ENCODE measurements around the gene AP3S1. TPM values are rescaled to one million over a fixed set of nuclear protein-coding genes. Genes with fewer than 3 reads are reported as not detected.

Gene AP3S1
- total RNA-seq, 4 donors from 2014 or later = 34.9 to 115 (median 70.3) TPM

DNA sequence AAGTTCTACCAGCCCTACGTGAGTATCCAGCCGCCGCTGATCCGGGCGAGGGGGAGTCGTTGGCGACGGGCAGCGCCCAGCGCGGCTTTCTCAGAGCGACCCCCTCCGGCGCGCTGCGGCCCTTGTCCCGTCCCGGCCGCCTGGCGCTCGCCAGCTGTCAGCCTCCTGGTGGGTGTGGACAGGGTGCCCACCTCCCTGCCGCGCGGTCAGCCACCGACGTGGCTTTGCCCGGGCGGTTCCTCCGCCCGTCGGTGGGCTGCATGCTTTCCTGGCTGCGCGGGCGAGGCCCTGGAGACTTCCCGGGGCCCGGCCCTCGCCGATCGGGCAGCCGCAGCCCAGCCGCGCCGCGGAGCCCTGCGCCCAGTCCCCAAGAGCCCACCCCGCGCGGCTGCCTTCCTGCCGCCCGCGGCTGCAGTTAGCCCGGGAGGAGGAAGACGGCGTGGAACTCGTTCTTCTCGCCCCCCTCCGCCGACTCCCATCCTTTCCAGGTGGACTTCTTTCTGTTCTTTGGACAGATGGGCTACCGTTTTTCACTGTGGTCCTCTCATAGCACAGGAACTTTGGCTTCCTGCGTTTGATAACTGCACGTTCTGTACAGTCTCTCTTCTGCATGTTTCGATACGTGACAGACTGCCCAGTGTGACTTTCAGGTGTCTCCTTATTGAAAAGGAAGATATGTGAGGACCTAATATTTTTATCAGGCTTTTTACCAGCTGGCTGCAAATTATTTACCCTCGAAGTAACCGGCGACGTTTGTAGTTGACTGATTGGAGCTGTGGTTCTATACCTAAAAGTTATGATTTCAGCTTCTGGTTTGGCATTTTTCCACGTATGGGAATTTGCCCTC, 577 bp downstream of the AP3S1 start:
- H3K4me3 ChIP-seq = peak overlapping the region; percentile 94
- WGBS = under 1% methylated on average over 34 of the region's 68 CpGs
- H3K27ac ChIP-seq = peak overlapping the region; percentile 96
- TF ChIP-seq, protein P1, sequence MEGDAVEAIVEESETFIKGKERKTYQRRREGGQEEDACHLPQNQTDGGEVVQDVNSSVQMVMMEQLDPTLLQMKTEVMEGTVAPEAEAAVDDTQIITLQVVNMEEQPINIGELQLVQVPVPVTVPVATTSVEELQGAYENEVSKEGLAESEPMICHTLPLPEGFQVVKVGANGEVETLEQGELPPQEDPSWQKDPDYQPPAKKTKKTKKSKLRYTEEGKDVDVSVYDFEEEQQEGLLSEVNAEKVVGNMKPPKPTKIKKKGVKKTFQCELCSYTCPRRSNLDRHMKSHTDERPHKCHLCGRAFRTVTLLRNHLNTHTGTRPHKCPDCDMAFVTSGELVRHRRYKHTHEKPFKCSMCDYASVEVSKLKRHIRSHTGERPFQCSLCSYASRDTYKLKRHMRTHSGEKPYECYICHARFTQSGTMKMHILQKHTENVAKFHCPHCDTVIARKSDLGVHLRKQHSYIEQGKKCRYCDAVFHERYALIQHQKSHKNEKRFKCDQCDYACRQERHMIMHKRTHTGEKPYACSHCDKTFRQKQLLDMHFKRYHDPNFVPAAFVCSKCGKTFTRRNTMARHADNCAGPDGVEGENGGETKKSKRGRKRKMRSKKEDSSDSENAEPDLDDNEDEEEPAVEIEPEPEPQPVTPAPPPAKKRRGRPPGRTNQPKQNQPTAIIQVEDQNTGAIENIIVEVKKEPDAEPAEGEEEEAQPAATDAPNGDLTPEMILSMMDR (IDR thresholded peaks at IDR 0.05) = peak in 1 of 2 donors; percentile 20
- no peak for TF ChIP-seq EP300 (IDR thresholded peaks at IDR 0.05)
- TF ChIP-seq POLR2A (IDR thresholded peaks at IDR 0.05) = no peak
- H3K4me1 ChIP-seq = peaks cover 61% of the 10 kb centered on the region
- no peaks in the 10 kb centered on the region for H3K9me3 ChIP-seq
- no peaks in the 10 kb centered on the region for H3K27me3 ChIP-seq
- DNase-seq (ENCODE audit: low spot score in 2 of 2) = no peak
- H3K36me3 ChIP-seq = peaks cover 2% of the 10 kb centered on the region

DNA sequence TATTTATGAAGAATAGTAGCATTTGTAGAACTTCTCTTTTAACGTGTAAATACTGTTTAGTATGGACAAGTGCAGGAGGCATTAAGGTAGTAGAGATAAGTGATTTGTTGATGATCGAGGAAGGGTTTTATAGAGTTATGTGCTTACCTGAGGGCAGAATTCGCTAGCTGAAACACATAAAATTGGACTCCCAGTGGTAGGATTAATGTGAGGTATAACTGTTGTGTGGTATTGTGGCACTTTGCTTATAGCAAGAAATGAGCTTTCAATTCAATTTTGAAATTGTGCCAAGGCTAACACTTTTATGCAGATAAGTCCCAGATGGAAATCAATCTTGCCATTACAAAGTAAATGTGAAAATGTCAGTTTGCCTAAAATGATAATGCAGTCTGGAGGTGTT, 1.2 kb downstream of the AP3S1 start:
- no peaks in the 10 kb centered on the region for H3K9me3 ChIP-seq
- WGBS = 9% methylated on average over 3 of the region's 3 CpGs
- H3K36me3 ChIP-seq = no peaks in the 10 kb centered on the region
- TF ChIP-seq, protein P1 (IDR thresholded peaks at IDR 0.05) = no peak
- TF ChIP-seq POLR2A (IDR thresholded peaks at IDR 0.05) (no peak), POLR2AphosphoS5 (IDR thresholded peaks at IDR 0.05) (no peak), EP300 (IDR thresholded peaks at IDR 0.05) (no peak)
- H3K27me3 ChIP-seq = no peaks in the 10 kb centered on the region
- peak overlapping the region; percentile 94 for H3K4me3 ChIP-seq
- peak overlapping the region; percentile 96 for H3K27ac ChIP-seq
- H3K4me1 ChIP-seq = peaks cover 66% of the 10 kb centered on the region
- DNase-seq (ENCODE audit: low spot score in 2 of 2) = no peak

DNA sequence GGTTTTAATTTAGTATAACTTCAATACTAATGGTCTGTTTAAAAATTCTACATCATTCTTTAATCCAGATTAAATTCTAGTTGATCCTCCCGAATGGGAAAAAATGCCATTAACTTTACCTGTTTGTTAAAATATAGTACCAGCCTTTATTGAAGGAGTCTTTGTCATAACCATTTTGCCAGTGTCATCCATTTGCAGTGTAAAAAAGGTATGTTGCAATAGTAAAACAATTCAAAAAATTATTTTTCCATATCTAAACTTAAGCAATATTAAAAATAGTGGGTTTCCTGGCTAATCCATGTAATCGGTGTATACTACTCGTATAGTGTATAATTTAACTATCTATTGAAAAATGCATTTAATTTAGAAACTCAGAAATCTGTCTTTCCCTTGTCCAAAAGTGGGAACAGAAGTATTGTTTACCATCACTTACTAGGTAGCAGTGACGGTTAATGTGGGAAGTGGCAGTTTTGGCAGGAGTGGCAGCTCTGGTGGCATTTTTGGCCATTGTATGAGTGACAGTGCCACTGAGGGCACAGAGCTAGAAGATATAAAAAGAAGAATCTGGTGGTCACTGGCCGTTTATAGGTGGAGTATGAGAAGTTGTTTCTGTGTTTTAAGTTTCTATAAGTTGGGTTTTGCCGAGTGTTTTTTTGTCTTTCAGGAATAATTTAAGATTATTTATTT, 1.9 kb downstream of the AP3S1 start:
- Histone ChIP-seq H3K36me3 (no peaks in the 10 kb centered on the region), H3K4me3 (peak overlapping the region; percentile 94), H3K27me3 (no peaks in the 10 kb centered on the region), H3K9me3 (no peaks in the 10 kb centered on the region), H3K4me1 (peaks cover 62% of the 10 kb centered on the region), H3K27ac (no peak overlapping the region)
- TF ChIP-seq, protein P1 (IDR thresholded peaks at IDR 0.05) = no peak
- no peak for DNase-seq (ENCODE audit: low spot score in 2 of 2)
- WGBS = 53% methylated on average over 6 of the region's 6 CpGs

DNA sequence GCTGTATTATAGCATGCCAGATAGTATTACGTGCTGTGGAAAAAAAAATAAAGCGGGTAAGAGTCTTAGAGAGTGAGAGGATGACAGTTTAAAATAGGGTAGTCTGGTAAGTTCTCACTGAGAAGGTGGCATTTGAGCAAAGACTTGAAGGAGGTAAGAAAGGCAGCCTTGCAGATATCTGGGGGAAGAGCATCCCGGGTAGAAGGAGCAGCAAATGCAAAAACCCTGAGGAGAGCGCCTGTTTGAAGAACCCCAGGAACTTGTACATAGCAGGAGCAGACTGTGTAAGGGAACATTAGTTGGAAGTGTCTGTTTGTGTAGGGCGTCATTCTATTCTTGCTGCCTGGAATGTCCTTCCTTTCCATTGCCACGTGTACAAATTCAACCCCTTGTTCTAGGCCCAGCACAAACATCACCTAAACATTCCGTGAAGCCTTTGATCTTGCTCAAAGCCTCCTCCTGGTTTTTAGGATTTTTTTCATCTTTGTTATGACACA, 2.6 kb downstream of the AP3S1 start:
- TF ChIP-seq POLR2A (IDR thresholded peaks at IDR 0.05) (no peak), EP300 (IDR thresholded peaks at IDR 0.05) (no peak), POLR2AphosphoS5 (IDR thresholded peaks at IDR 0.05) (no peak)
- TF ChIP-seq, protein P1 (IDR thresholded peaks at IDR 0.05) = no peak
- Histone ChIP-seq H3K27me3 (no peaks in the 10 kb centered on the region), H3K4me1 (peaks cover 54% of the 10 kb centered on the region), H3K36me3 (no peaks in the 10 kb centered on the region), H3K27ac (no peak overlapping the region), H3K4me3 (peak overlapping the region; percentile 94), H3K9me3 (no peaks in the 10 kb centered on the region)
- no peak for DNase-seq (ENCODE audit: low spot score in 2 of 2)
- 53% methylated on average over 7 of the region's 7 CpGs for WGBS

DNA sequence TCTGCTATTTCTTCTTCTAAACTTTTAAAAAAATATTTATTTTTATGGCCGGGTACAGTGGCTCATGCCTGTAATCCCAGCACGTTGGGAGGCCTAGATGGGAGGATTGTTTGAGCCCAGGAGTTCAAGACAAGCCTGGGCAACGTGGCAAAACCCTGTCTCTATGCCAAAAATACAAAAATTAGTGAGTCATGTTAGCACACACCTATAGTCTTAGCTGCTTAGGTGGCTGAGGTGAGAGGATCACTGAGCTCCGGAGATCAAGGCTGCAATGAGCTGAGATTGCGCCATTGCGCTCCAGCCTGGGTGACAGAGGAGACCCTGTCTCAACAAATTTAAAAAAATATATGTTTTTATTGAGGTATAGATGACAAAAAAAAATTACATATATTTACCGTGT, 5.6 kb downstream of the AP3S1 start:
- Histone ChIP-seq H3K9me3 (no peaks in the 10 kb centered on the region), H3K27ac (no peak overlapping the region)

More for the DNA sequence above, 5.6 kb downstream of the AP3S1 start:
- TF ChIP-seq, protein P1 (IDR thresholded peaks at IDR 0.05) = no peak
- no peak for TF ChIP-seq POLR2AphosphoS5 (IDR thresholded peaks at IDR 0.05)
- TF ChIP-seq POLR2A (IDR thresholded peaks at IDR 0.05) = no peak
- no peak for TF ChIP-seq EP300 (IDR thresholded peaks at IDR 0.05)
- H3K4me3 ChIP-seq = no peak overlapping the region
- DNase-seq (ENCODE audit: low spot score in 2 of 2) = no peak
- 68% methylated on average over 7 of the region's 7 CpGs for WGBS
- H3K27me3 ChIP-seq = no peaks in the 10 kb centered on the region
- H3K36me3 ChIP-seq = no peaks in the 10 kb centered on the region
- peaks cover 53% of the 10 kb centered on the region for H3K4me1 ChIP-seq
